GM21576 (cell line): Measurements from ENCODE around the gene CDK19.
"Not testable (repeated sequence)": the region's sequence is repeated elsewhere in the genome, so short reads cannot be mapped to it uniquely, and the experiment has no call there.

Experiments used
- ATAC-seq: cut with Tn5 transposase; IDR thresholded peaks from one replicate; pipeline ENCODE4 v1.9.1; 2021; ENCODE audit warnings: mild to moderate bottlenecking, moderate library complexity; ENCODE audit not compliant: unreplicated experiment

CDK19 gene

GRCh38 chr6:110814102-110815014 is 911 bp downstream of the CDK19 start:
- ATAC-seq = no peak

GRCh38 chr6:110813338-110814101 is 1.7 kb downstream of the CDK19 start:
- no peak for ATAC-seq

GRCh38 chr6:110812719-110813118 is 2.5 kb downstream of the CDK19 start:
- ATAC-seq = no peak

- no peak for ATAC-seq
Observed at GRCh38 chr6:110810896-110811586, 4.2 kb downstream of the CDK19 start.

- ATAC-seq = no peak
Observed at GRCh38 chr6:110809792-110810191, 5.5 kb downstream of the CDK19 start.

- ATAC-seq = not testable (repeated sequence)
Observed at GRCh38 chr6:110802175-110802574, 13.1 kb downstream of the CDK19 start.

- ATAC-seq = no peak
Observed at GRCh38 chr6:110800839-110801196, 14.5 kb downstream of the CDK19 start.

- ATAC-seq = no peak
Observed at GRCh38 chr6:110800196-110800838, 15.0 kb downstream of the CDK19 start.

GRCh38 chr6:110799655-110800054 is 15.6 kb downstream of the CDK19 start:
- ATAC-seq = no peak

GRCh38 chr6:110799189-110799588 is 16.1 kb downstream of the CDK19 start:
- no peak for ATAC-seq

- no peak for ATAC-seq
Observed at GRCh38 chr6:110795271-110795670, 20.0 kb downstream of the CDK19 start.

- ATAC-seq = no peak
Observed at GRCh38 chr6:110786696-110787095, 28.6 kb downstream of the CDK19 start.

- no peak for ATAC-seq
Observed at GRCh38 chr6:110786271-110786670, 29.0 kb downstream of the CDK19 start.

GRCh38 chr6:110784610-110784979 is 30.7 kb downstream of the CDK19 start:
- ATAC-seq = no peak

- no peak for ATAC-seq
Observed at GRCh38 chr6:110781522-110782214, 33.6 kb downstream of the CDK19 start.

GRCh38 chr6:110778333-110778732 is 36.9 kb downstream of the CDK19 start:
- ATAC-seq = no peak

GRCh38 chr6:110777636-110778035 is 37.6 kb downstream of the CDK19 start:
- no peak for ATAC-seq

- no peak for ATAC-seq
Observed at GRCh38 chr6:110776413-110776812, 38.9 kb downstream of the CDK19 start.

- ATAC-seq = no peak
Observed at GRCh38 chr6:110769923-110770322, 45.3 kb downstream of the CDK19 start.

GRCh38 chr6:110768057-110768456 is 47.2 kb downstream of the CDK19 start:
- no peak for ATAC-seq
